DOHH2 (cell line): ENCODE measurements around the gene FSTL4.

Source experiments
- H3F3A ChIP-seq: fragments of 200-600 bp; sonication (generic), shearing (Covaris generic); 2 replicates; pipeline ENCODE4 v1.6.0; 2016; ENCODE audit warnings: antibody characterized with exemption, mild to moderate bottlenecking; ENCODE audit not compliant: control insufficient read depth, insufficient read depth
- H3K27ac ChIP-seq: fragments of 200-600 bp; sonication (generic); 2 replicates; pipeline ENCODE4 v1.5.1; 2014; ENCODE audit warnings: low read depth, mild to moderate bottlenecking, low read length, moderate library complexity
- H3K27me3 ChIP-seq: fragments of 200-600 bp; sonication (generic); 2 replicates; pipeline ENCODE4 v1.6.1; 2014; ENCODE audit warnings: mild to moderate bottlenecking, low read length, mixed read lengths; ENCODE audit not compliant: control insufficient read depth
- H3K36me3 ChIP-seq: fragments of 200-600 bp; sonication (generic); 2 replicates; pipeline ENCODE4 v1.6.1; 2014; ENCODE audit warnings: mild to moderate bottlenecking, low read length, moderate library complexity, mixed read lengths; ENCODE audit not compliant: control insufficient read depth
- H3K4me1 ChIP-seq: fragments of 200-600 bp; sonication (generic); 2 replicates; pipeline ENCODE4 v1.6.1; 2014; ENCODE audit warnings: mild to moderate bottlenecking, low read length, mixed read lengths; ENCODE audit not compliant: control insufficient read depth
- H3K4me2 ChIP-seq: fragments of 200-600 bp; sonication (generic); 2 replicates; pipeline ENCODE4 v1.6.0; 2014; ENCODE audit warnings: mild to moderate bottlenecking, low read length, moderate library complexity
- H3K4me3 ChIP-seq: fragments of 200-600 bp; sonication (generic); 2 replicates; pipeline ENCODE4 v1.5.1; 2014; ENCODE audit warnings: mild to moderate bottlenecking, low read length, mixed read lengths
- H3K79me2 ChIP-seq: fragments of 200-600 bp; sonication (generic); 2 replicates; pipeline ENCODE4 v1.6.1; 2014; ENCODE audit warnings: mild to moderate bottlenecking, low read length, mixed read lengths; ENCODE audit not compliant: control insufficient read depth
- H3K9me2 ChIP-seq: fragments of 200-600 bp; sonication (generic); replicated peaks from 2 replicates; pipeline ENCODE4 v1.6.1; 2014; ENCODE audit warnings: mild to moderate bottlenecking, low read length, mixed read lengths; ENCODE audit not compliant: control insufficient read depth
- H3K9me3 ChIP-seq: fragments of 200-600 bp; sonication (generic); 2 replicates; pipeline ENCODE4 v1.6.1; 2014; ENCODE audit warnings: antibody characterized with exemption, low read length, mixed read lengths; ENCODE audit not compliant: control insufficient read depth, insufficient read depth
- H4K20me1 ChIP-seq: fragments of 200-600 bp; sonication (generic); 2 replicates; pipeline ENCODE4 v1.6.0; 2014; ENCODE audit warnings: low read depth, mild to moderate bottlenecking, antibody characterized with exemption, low read length, moderate library complexity; ENCODE audit not compliant: control insufficient read depth, insufficient read depth
- EZH2phosphoT487 ChIP-seq: fragments of 200-600 bp; sonication (generic); IDR thresholded peaks from 2 replicates; pipeline ENCODE4 v1.6.1; 2017; ENCODE audit warnings: borderline replicate concordance, mild to moderate bottlenecking, antibody characterized with exemption, low read length, moderate library complexity, mixed read lengths
- TF ChIP-seq, protein P1 (sequence below): fragments of 200-600 bp; sonication (generic); IDR thresholded peaks from one replicate; pipeline ENCODE4 v1.5.1; 2014; ENCODE audit warnings: antibody characterized with exemption, mild to moderate bottlenecking, low read depth, low read length; ENCODE audit not compliant: poor library complexity, severe bottlenecking

Gene FSTL4

DNA sequence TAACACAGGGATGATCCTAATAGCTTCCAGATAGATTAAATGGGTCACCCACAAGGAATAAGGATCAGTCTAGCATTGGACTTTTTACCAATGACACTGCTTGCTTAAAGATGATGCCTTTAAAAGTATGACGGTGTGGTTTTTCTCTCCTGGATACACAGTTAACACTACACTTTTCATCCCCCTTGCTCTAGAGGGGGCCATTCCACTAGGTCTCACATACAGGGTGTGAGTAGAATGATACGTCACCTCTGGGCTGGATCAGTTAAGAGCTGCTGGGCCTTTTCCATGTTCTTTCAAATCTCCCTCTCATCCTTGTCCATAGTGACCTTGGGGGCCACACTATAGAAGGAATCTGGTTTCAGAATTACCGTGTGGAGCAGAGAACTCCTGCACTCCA, 140.6 kb downstream of the FSTL4 start:
- H3K9me3 ChIP-seq, result no peaks in the 10 kb centered on the region
- H3K79me2 ChIP-seq, result no peaks in the 10 kb centered on the region
- no peaks in the 10 kb centered on the region for H3F3A ChIP-seq
- TF ChIP-seq, protein P1, sequence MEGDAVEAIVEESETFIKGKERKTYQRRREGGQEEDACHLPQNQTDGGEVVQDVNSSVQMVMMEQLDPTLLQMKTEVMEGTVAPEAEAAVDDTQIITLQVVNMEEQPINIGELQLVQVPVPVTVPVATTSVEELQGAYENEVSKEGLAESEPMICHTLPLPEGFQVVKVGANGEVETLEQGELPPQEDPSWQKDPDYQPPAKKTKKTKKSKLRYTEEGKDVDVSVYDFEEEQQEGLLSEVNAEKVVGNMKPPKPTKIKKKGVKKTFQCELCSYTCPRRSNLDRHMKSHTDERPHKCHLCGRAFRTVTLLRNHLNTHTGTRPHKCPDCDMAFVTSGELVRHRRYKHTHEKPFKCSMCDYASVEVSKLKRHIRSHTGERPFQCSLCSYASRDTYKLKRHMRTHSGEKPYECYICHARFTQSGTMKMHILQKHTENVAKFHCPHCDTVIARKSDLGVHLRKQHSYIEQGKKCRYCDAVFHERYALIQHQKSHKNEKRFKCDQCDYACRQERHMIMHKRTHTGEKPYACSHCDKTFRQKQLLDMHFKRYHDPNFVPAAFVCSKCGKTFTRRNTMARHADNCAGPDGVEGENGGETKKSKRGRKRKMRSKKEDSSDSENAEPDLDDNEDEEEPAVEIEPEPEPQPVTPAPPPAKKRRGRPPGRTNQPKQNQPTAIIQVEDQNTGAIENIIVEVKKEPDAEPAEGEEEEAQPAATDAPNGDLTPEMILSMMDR, result no peak
- no peak for TF ChIP-seq EZH2phosphoT487
- H3K36me3 ChIP-seq, result no peaks in the 10 kb centered on the region
- peaks cover 20% of the 10 kb centered on the region for H3K27me3 ChIP-seq
- no peaks in the 10 kb centered on the region for H4K20me1 ChIP-seq
- H3K4me3 ChIP-seq, result no peak overlapping the region
- H3K4me2 ChIP-seq, result no peak overlapping the region
- H3K9me2 ChIP-seq, result no peaks in the 10 kb centered on the region
- H3K27ac ChIP-seq, result no peak overlapping the region
- no peaks in the 10 kb centered on the region for H3K4me1 ChIP-seq

DNA sequence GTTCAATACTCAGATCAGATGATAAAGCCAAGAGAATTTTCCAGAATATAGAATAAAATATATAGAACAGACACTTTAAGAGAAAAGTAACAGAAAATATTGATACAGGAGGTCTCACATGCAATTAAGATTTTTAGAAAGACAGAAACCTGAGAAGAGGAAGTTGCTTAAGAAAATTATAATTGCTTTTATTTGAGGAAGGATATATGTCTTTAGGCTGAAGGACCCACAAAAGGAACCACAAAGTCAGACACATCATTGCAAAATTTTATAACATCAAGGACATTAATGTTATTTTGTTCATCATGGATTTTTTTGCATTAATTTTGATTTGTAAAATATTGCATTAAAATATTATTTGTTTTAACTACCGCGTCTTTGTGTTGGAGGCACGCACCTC, 141.5 kb downstream of the FSTL4 start:
- Histone ChIP-seq H3K27me3 (peaks cover 13% of the 10 kb centered on the region), H3K27ac (no peak overlapping the region), H3K79me2 (no peaks in the 10 kb centered on the region), H3K4me3 (no peak overlapping the region), H3K4me1 (no peaks in the 10 kb centered on the region), H3K9me2 (no peaks in the 10 kb centered on the region), H4K20me1 (no peaks in the 10 kb centered on the region), H3K36me3 (no peaks in the 10 kb centered on the region), H3K4me2 (no peak overlapping the region), H3F3A (no peaks in the 10 kb centered on the region), H3K9me3 (no peaks in the 10 kb centered on the region)
- no peak for TF ChIP-seq EZH2phosphoT487
- TF ChIP-seq, protein P1, result no peak

DNA sequence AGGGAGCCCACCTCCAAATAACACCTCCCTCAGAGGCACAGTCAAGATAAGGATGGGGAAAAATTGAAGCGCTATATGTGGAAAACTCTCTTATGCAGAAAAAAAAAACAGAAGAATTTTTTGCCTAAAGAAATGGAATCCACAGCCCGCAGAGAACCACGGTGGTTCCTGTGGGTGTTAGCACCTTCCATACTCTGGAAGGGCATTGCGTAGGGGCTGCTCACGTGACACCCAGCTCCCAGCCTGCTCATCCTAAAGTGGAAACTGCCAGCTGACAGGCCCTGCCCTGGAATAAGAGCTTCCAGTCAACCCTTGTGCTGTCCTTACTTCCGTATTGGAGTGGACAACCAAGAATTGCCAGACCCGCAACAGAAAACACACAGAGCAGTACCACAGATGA, 142.5 kb downstream of the FSTL4 start:
- Histone ChIP-seq H3K27me3 (peaks cover 11% of the 10 kb centered on the region), H3K79me2 (no peaks in the 10 kb centered on the region), H3F3A (no peaks in the 10 kb centered on the region), H3K9me2 (no peaks in the 10 kb centered on the region), H3K4me2 (no peak overlapping the region), H3K4me3 (no peak overlapping the region), H3K4me1 (no peaks in the 10 kb centered on the region), H3K27ac (no peak overlapping the region), H4K20me1 (no peaks in the 10 kb centered on the region), H3K9me3 (no peaks in the 10 kb centered on the region), H3K36me3 (no peaks in the 10 kb centered on the region)
- TF ChIP-seq, protein P1, result no peak
- TF ChIP-seq EZH2phosphoT487, result no peak

DNA sequence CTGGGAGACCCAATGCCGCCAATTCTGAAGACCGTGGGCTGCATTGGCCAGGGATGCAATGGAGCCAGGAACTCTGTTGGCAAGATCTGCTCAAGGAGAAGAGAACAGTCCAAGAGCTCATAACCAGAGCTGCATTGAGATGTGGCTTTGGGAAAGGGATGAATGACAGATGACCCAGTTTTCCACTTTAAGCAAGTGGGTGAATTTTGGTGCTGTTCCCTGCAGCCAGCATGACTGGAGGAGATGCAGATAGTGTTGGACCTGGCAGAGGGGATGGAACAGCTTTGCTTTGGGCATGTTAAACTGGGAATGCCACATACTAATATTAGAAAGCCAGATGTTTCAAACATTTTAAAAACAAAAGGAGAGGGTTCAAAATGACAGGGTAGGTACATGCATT, 143.1 kb downstream of the FSTL4 start:
- Histone ChIP-seq H3K4me1 (no peaks in the 10 kb centered on the region), H3K9me2 (no peaks in the 10 kb centered on the region), H3K27me3 (peaks cover 8% of the 10 kb centered on the region), H3K4me3 (no peak overlapping the region), H3K9me3 (no peaks in the 10 kb centered on the region), H4K20me1 (no peaks in the 10 kb centered on the region), H3K27ac (no peak overlapping the region), H3K36me3 (no peaks in the 10 kb centered on the region), H3K79me2 (no peaks in the 10 kb centered on the region), H3K4me2 (no peak overlapping the region), H3F3A (no peaks in the 10 kb centered on the region)
- TF ChIP-seq, protein P1, result no peak
- TF ChIP-seq EZH2phosphoT487, result no peak
